ENCODE results near the gene ABCB9. TPM values are rescaled to one million over a fixed set of nuclear protein-coding genes. Genes with fewer than 3 reads are reported as not detected.
"Not testable (repeated sequence)": the region's sequence is repeated elsewhere in the genome, so short reads cannot be mapped to it uniquely, and the experiment has no call there.

ABCB9 gene
- total RNA-seq, 1 donor from 2014 or later, result 1.6 TPM

DNA sequence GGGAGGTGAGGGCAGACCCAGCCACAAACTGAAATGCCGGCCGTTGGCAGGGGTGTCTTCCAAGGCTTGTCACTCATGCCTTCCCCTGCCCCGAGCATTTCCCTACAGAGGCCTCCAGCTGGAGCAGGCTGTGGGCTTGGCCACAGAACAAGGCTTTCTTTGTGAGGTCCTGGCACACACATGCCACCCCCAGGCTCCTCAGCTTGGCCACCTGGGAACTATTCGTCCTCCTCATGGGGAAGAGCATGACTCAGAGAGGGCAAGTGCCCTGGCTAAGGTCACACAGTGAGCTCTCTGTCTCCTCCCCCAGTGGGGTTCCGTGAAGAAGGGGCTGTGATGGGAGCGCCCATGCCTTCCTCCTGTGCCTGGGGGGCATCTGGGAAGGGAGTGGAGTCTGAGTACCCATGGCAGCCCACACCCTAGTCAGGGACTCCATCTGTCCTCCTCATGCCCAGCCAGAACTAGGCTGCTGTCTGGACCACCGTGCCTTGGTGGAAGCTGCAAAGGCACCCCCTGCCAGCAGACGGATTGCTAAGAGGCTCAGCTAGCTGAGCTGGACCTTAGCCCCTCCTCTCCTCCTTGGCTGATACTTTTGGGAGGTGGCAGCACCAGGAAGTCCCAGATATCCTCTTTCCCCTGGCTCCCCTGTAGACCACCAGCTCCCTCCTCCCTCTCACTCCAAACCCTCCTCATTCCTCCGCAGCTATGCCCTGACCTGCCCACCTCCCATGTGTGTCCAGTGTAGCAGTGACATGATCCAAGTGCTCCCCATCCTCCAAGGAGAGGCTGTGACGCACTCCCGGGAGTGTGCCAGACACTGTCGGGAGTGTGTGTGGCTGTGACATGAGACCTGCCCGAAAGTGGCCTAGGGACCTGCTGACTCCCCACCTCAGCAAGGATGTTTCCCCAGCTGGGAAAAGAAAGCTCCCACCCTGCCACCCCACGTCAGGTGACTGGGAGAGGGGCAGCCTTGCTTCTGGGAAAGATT, 21.4 kb downstream of the ABCB9 start:
- Histone ChIP-seq H3K4me3 (no peak overlapping the region), H3K4me1 (peaks cover 56% of the 10 kb centered on the region), H3K27me3 (ENCODE audit: low read depth) (no peaks in the 10 kb centered on the region), H3K36me3 (no peaks in the 10 kb centered on the region), H3K9me3 (replicated peaks) (no peaks in the 10 kb centered on the region), H3K27ac (replicated peaks) (peak overlapping the region; percentile 77)
- intact Hi-C loops (cut with micrococcal nuclease), result no loop called here
- DNase-seq, result no peak
- TF ChIP-seq, protein P1, sequence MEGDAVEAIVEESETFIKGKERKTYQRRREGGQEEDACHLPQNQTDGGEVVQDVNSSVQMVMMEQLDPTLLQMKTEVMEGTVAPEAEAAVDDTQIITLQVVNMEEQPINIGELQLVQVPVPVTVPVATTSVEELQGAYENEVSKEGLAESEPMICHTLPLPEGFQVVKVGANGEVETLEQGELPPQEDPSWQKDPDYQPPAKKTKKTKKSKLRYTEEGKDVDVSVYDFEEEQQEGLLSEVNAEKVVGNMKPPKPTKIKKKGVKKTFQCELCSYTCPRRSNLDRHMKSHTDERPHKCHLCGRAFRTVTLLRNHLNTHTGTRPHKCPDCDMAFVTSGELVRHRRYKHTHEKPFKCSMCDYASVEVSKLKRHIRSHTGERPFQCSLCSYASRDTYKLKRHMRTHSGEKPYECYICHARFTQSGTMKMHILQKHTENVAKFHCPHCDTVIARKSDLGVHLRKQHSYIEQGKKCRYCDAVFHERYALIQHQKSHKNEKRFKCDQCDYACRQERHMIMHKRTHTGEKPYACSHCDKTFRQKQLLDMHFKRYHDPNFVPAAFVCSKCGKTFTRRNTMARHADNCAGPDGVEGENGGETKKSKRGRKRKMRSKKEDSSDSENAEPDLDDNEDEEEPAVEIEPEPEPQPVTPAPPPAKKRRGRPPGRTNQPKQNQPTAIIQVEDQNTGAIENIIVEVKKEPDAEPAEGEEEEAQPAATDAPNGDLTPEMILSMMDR (IDR thresholded peaks at IDR 0.05; ENCODE audit: borderline replicate concordance), result no peak

DNA sequence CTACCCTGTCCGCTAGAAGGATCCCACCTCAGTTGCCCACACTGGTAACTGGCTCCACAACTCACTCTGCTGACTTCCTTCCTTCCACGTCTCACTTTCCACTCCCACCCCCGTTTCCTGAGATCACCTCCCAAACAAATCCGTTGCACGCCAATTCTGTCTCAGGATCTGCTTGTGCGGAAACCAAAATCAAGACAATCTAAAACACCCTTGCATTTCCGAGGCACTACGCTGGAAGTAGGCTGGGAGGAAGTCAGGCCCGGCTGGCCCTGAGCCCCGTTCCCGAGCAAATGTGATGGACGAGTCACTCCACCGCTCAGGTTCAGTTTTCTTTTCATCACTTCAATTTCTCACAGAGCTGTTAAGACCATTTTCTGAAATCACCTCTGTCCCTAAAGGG, 23.1 kb downstream of the ABCB9 start:
- no peaks in the 10 kb centered on the region for H3K27me3 ChIP-seq (ENCODE audit: low read depth)
- peak overlapping the region; percentile 77 for H3K27ac ChIP-seq (replicated peaks)
- no peaks in the 10 kb centered on the region for H3K36me3 ChIP-seq
- peaks cover 54% of the 10 kb centered on the region for H3K4me1 ChIP-seq
- H3K4me3 ChIP-seq, result peak overlapping the region; percentile 39
- intact Hi-C loops (cut with micrococcal nuclease), result no loop called here
- DNase-seq, result no peak
- no peaks in the 10 kb centered on the region for H3K9me3 ChIP-seq (replicated peaks)
- TF ChIP-seq, protein P1 (IDR thresholded peaks at IDR 0.05; ENCODE audit: borderline replicate concordance), result no peak

DNA sequence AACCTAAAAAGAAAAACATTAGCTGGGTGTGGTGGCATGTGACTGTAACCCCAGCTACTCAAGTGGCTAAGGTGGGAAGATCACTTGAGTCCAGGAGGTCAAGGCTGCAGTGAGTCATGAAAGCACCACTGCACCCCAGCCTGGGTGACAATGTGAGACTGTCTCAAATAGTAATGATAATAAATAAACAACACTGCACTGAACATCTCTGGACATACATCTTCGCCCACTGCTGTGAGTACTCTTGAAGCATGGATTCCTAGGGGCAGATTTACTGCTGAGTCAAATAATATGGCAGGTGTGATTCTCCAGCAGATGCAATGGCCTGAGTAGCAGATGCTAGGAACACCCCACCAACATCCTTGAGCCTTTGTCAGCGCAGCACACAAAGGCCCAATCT, 23.6 kb downstream of the ABCB9 start:
- no peak for DNase-seq
- Histone ChIP-seq H3K4me3 (no peak overlapping the region), H3K27ac (replicated peaks) (peak overlapping the region; percentile 77), H3K36me3 (no peaks in the 10 kb centered on the region), H3K9me3 (replicated peaks) (no peaks in the 10 kb centered on the region), H3K27me3 (ENCODE audit: low read depth) (no peaks in the 10 kb centered on the region), H3K4me1 (peaks cover 51% of the 10 kb centered on the region)
- TF ChIP-seq, protein P1 (IDR thresholded peaks at IDR 0.05; ENCODE audit: borderline replicate concordance), result no peak
- intact Hi-C loops (cut with micrococcal nuclease), result no loop called here

DNA sequence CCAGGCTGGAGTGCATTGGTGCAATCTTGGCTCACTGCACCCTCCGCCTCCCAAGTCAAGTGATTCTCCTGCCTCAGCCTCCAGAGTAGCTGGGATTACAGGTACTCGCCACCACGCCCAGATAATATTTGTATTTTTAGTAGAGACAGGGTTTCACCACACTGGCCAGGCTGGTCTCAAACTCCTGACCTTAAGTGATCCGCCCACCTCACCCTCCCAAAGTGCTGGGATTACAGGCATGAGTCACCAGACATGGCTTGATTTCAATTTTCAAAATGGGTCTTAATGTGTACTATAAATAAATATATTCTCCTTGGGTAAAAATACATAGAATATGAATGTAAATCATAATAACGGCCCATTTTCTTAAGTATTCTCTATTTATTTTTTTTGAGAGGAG, 24.9 kb downstream of the ABCB9 start:
- H3K27ac ChIP-seq (replicated peaks); H3K36me3 ChIP-seq; DNase-seq; H3K4me3 ChIP-seq; H3K27me3 ChIP-seq (ENCODE audit: low read depth); intact Hi-C loops (cut with micrococcal nuclease); H3K9me3 ChIP-seq (replicated peaks): not testable (repeated sequence)
- H3K4me1 ChIP-seq, result peaks cover 38% of the 10 kb centered on the region

DNA sequence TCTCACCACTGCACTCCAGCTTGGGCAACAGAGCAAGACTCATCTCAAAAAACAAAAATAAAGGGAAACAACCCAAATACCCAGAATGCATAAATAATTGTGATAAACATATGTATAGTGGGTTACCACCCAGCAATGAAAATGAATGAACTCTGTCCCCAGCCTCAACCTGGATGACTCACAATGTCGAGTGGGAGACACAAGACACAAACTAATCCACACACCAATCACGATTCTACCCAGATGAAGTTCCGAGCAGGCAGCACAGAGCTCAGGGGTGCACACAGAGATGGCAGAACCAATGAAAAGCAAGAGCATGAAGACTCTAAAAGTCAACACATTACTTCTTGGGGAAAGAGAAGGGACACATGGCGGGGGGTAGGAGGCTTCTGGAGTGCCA, 27.1 kb downstream of the ABCB9 start:
- Histone ChIP-seq H3K4me3 (no peak overlapping the region), H3K4me1 (peaks cover 17% of the 10 kb centered on the region), H3K27ac (replicated peaks) (no peak overlapping the region), H3K36me3 (no peaks in the 10 kb centered on the region), H3K27me3 (ENCODE audit: low read depth) (no peaks in the 10 kb centered on the region), H3K9me3 (replicated peaks) (no peaks in the 10 kb centered on the region)
- TF ChIP-seq, protein P1 (IDR thresholded peaks at IDR 0.05; ENCODE audit: borderline replicate concordance), result no peak
- DNase-seq, result no peak
- intact Hi-C loops (cut with micrococcal nuclease), result no loop called here

DNA sequence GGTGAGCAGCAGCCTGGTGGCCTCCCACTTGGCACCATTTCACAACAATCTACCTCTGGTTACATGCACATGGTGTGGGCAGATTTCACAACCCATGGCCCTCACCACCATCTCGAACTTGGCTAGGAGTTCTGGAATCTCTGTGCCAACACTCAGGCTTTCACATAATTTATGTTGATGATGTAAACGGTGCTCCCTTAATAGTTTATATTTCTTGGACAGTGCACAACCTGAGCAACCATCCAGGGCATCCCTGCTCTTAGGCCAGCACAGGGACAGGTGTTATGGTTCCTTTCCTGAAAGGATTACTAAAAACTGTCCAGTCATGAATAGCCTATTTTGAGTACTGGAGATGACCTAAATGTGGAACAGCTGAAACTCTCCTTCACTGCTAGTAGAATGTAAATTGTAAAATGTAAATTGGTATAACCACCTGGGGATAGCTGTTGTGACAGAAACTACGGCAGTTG, 28.6 kb downstream of the ABCB9 start:
- Histone ChIP-seq H3K4me1 (peaks cover 2% of the 10 kb centered on the region), H3K27me3 (ENCODE audit: low read depth) (no peaks in the 10 kb centered on the region), H3K27ac (replicated peaks) (no peak overlapping the region), H3K4me3 (no peak overlapping the region), H3K9me3 (replicated peaks) (no peaks in the 10 kb centered on the region), H3K36me3 (peaks cover 6% of the 10 kb centered on the region)
- no peak for DNase-seq
- intact Hi-C loops (cut with micrococcal nuclease), result no loop called here
- TF ChIP-seq, protein P1 (IDR thresholded peaks at IDR 0.05; ENCODE audit: borderline replicate concordance), result no peak

All from left ventricle myocardium inferior (tissue), 1 donor.